Measurements from ENCODE around the gene FAM177B.

DNA sequence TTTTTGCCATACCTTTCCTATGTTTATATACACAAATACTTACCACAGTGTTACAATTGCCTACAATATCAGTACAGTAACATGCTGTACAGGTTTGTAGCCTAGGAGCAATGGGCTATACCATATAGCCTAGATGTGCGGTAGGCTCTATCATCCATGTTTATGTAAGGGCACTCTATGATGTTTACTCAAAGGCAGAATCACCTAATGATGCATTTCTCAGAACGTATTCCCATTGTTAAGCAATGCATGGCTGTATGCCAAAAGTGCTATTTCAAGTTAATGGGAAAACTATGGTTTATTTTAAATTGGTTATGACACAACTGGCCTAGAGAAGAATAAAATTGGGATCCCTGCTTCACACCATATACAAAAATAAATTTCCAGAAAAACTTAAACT is 41.0 kb downstream of the FAM177B start:
- TF ChIP-seq SUZ12 (IDR thresholded peaks at IDR 0.05; ENCODE audit: extremely low read depth, insufficient read depth, insufficient read length), result no peak
- TF ChIP-seq ZNF274 (IDR thresholded peaks at IDR 0.05; ENCODE audit: low read depth, low read length), result no peak
- TF ChIP-seq YY1 (IDR thresholded peaks at IDR 0.05; ENCODE audit: insufficient read depth, insufficient read length), result no peak
